Nephron progenitor cell (in vitro differentiated cells): Measurements from ENCODE around the gene PAK6.
A peak's percentile ranks its signal among the peaks of the same experiment; 100 is the strongest.

Source experiments
- DNase-seq: peaks from one replicate; pipeline ENCODE4 v3.0.0; 2021
- H3K27ac Mint-ChIP-seq: 2 replicates; pipeline ENCODE4 v1.8.0; 2021; ENCODE audit warnings: mild to moderate bottlenecking, moderate library complexity, mixed read lengths
- H3K27me3 Mint-ChIP-seq: 2 replicates; pipeline ENCODE4 v1.8.0; 2021; ENCODE audit warnings: mild to moderate bottlenecking, low read depth, mixed read lengths; ENCODE audit not compliant: poor library complexity
- H3K36me3 Mint-ChIP-seq: 2 replicates; pipeline ENCODE4 v1.8.0; 2021; ENCODE audit warnings: low read depth, mixed read lengths
- H3K4me1 Mint-ChIP-seq: 2 replicates; pipeline ENCODE4 v1.8.0; 2021; ENCODE audit warnings: mixed read lengths
- H3K4me3 Mint-ChIP-seq: 2 replicates; pipeline ENCODE4 v1.8.0; 2021; ENCODE audit warnings: mild to moderate bottlenecking, moderate library complexity, mixed read lengths
- H3K9me3 Mint-ChIP-seq: 2 replicates; pipeline ENCODE4 v1.8.0; 2021; ENCODE audit warnings: mild to moderate bottlenecking, moderate library complexity, mixed read lengths
- CTCF ChIP-seq: fragments of 200-600 bp; sonication (generic); IDR thresholded peaks from 2 replicates; pipeline ENCODE4 v1.5.0; 2021; ENCODE audit warnings: antibody characterized with exemption

Gene PAK6

GRCh38 chr15:40287968-40288367 is 49.1 kb downstream of the PAK6 start:
- peaks cover 26% of the 10 kb centered on the region for H3K4me1 Mint-ChIP-seq
- no peak overlapping the region for H3K27ac Mint-ChIP-seq
- no peaks in the 10 kb centered on the region for H3K36me3 Mint-ChIP-seq
- peak; percentile 51 for DNase-seq
- no peak overlapping the region for H3K4me3 Mint-ChIP-seq
- peaks cover 97% of the 10 kb centered on the region for H3K27me3 Mint-ChIP-seq
- no peaks in the 10 kb centered on the region for H3K9me3 Mint-ChIP-seq
- TF ChIP-seq CTCF: no peak

GRCh38 chr15:40289140-40289775 is 50.4 kb downstream of the PAK6 start:
- Mint-ChIP-seq H3K36me3 (no peaks in the 10 kb centered on the region), H3K9me3 (no peaks in the 10 kb centered on the region), H3K4me1 (peaks cover 32% of the 10 kb centered on the region), H3K27ac (no peak overlapping the region), H3K4me3 (peak overlapping the region; percentile 35), H3K27me3 (peaks cover 94% of the 10 kb centered on the region)
- TF ChIP-seq CTCF: no peak
- DNase-seq: no peak

- no peaks in the 10 kb centered on the region for H3K36me3 Mint-ChIP-seq
- DNase-seq: no peak
- no peaks in the 10 kb centered on the region for H3K9me3 Mint-ChIP-seq
- TF ChIP-seq CTCF: no peak
- H3K4me3 Mint-ChIP-seq: peak overlapping the region; percentile 56
- peaks cover 89% of the 10 kb centered on the region for H3K27me3 Mint-ChIP-seq
- peaks cover 30% of the 10 kb centered on the region for H3K4me1 Mint-ChIP-seq
- no peak overlapping the region for H3K27ac Mint-ChIP-seq
These were observed 51.7 kb downstream of the PAK6 start for GRCh38 chr15:40290545-40290917.

- no peak overlapping the region for H3K27ac Mint-ChIP-seq
- peak; percentile 79 for DNase-seq
- no peaks in the 10 kb centered on the region for H3K9me3 Mint-ChIP-seq
- H3K36me3 Mint-ChIP-seq: no peaks in the 10 kb centered on the region
- no peak for TF ChIP-seq CTCF
- peaks cover 89% of the 10 kb centered on the region for H3K27me3 Mint-ChIP-seq
- H3K4me3 Mint-ChIP-seq: peak overlapping the region; percentile 44
- H3K4me1 Mint-ChIP-seq: peaks cover 29% of the 10 kb centered on the region
These were observed 52.2 kb downstream of the PAK6 start for GRCh38 chr15:40290918-40291574.

GRCh38 chr15:40292246-40292645 is 53.4 kb downstream of the PAK6 start:
- Mint-ChIP-seq H3K4me1 (peaks cover 39% of the 10 kb centered on the region), H3K36me3 (no peaks in the 10 kb centered on the region), H3K4me3 (no peak overlapping the region), H3K27me3 (peaks cover 85% of the 10 kb centered on the region), H3K9me3 (no peaks in the 10 kb centered on the region), H3K27ac (no peak overlapping the region)
- TF ChIP-seq CTCF: no peak
- DNase-seq: no peak

- H3K9me3 Mint-ChIP-seq: no peaks in the 10 kb centered on the region
- no peak overlapping the region for H3K27ac Mint-ChIP-seq
- DNase-seq: no peak
- peaks cover 37% of the 10 kb centered on the region for H3K4me1 Mint-ChIP-seq
- peaks cover 79% of the 10 kb centered on the region for H3K27me3 Mint-ChIP-seq
- H3K4me3 Mint-ChIP-seq: no peak overlapping the region
- no peaks in the 10 kb centered on the region for H3K36me3 Mint-ChIP-seq
- TF ChIP-seq CTCF: no peak
These were observed 54.1 kb downstream of the PAK6 start for GRCh38 chr15:40293006-40293405.
